ENCODE results near the gene GALNTL6.

The GALNTL6 gene

DNA sequence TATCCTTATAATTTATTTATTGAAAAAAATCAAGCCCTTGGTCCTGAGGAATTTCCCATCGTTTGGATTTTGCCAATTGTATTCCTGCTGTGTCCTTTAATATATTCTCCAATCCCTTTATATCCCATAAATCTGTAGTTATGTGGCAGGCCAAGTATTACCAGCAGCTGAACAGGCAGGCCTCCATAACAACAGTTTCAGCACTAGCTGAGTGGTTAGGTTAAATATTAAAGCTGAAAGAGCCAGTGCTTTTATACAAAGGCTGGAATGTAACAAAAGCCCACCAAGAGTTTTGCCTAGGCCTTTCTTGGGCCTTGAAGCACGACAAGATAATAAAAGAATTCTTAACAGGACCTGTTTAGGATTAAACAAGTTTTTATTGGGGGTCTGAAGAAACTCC lies 988.8 kb downstream of the GALNTL6 start:
- no peak for DNase-seq (ENCODE audit: low read depth in 2 of 2)

DNA sequence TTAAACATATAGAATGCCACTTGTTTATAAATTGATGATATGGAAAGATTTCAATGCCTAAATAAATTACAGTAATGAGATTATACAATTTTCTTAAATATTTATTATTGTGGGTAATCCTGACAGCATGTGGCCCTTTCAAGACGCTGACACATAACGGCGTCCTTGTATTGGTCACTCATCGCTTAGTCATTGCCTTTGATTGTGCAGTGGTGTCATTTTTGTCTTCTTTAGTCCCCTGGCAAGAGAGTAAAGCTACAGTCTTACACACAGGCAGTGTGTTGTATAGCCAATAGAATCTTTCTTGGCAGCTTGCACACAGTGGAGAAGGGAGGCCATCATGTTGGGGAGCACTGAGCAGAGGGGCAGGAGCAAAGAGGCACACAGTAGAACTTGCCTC lies 993.6 kb downstream of the GALNTL6 start:
- DNase-seq (ENCODE audit: low read depth in 2 of 2), result no peak

DNA sequence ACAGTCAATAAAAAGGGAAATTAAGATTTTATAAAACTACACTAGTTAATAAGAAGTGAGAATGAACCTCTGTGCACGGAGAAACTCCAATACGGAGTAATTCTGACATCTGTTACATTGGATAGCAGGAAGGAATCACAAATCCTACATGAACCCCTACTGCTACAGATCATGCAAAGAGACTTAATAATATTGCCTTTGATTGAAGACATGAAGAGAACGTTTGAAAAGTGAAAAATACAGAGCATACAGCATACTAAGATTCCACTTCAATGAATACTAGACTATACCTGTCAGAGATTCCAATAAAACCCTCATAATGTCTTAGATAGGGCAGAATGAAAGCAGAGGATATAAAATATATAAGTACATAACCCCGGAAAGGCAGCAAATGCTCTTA lies 995.0 kb downstream of the GALNTL6 start:
- DNase-seq (ENCODE audit: low read depth in 2 of 2), result no peak

DNA sequence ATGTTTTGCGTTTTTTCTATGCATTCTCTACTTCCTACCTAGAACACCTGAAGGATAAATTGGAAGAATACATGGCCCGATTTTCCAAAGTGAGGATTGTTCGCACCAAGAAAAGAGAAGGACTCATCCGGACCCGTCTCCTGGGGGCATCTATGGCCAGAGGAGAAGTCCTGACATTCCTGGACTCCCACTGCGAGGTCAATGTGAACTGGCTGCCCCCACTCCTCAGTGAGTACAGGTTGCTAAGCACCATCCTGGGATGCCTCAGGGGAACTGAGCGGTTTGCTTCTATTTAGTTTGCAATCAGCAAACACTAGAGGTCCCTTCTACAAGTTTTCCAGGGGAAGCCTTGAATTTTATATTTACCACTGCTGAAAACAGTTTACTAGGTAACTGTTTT lies 996.1 kb downstream of the GALNTL6 start:
- no peak for DNase-seq (ENCODE audit: low read depth in 2 of 2)

DNA sequence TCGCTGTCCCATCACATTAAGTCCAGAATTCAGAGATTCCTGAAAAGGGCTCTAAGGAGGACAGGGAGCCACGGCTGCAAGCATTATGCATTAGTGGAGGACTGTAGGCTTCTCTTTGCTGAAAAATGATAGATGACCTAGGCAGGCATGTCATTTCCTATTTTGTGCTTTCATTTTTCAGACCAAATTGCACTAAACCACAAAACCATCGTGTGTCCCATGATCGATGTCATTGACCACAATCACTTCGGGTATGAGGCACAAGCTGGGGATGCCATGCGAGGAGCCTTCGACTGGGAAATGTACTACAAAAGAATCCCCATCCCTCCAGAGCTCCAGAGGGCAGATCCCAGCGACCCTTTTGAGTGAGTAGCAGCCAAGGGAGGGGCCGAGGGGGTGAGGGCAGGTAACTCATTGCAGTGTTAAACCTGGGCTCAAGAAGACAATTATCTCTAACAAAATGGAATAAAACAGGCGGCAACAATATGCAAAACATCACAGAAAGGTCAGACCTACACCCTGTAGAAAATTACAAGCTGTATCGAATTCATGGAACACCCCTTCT lies 1000.2 kb downstream of the GALNTL6 start:
- DNase-seq (ENCODE audit: low read depth in 2 of 2), result no peak

DNA sequence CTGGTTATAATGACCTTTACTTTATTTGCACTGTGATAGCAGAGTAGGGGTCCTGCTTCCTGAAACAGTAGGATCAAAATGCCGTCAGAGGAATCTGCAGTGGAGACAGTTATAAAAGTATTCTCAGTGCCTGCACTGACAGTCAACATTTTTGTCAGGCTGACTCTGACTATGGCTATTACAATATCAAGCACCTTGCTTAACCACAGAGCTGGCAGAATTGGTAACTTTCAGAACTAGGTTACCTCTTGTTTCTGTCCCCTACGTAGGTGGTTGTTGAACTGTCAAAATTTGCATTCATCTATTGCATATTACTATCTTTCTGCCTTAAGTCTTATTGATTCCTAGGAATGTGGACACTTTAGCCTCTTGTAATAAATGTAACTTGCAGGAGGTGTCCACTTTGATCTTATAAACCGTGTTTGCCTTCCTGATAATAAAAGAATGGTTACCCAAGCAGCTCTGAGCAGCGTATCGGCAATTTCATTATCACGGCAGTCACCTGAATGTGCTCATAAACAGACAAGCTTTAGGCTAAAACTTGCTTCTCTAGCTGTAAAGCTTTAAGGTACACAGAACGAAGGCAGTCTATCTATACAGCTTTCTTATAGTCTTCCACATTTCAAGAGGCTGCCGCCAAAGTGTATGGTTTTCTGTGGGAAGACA lies 1002.4 kb downstream of the GALNTL6 start:
- no peak for DNase-seq (ENCODE audit: low read depth in 2 of 2)

DNA sequence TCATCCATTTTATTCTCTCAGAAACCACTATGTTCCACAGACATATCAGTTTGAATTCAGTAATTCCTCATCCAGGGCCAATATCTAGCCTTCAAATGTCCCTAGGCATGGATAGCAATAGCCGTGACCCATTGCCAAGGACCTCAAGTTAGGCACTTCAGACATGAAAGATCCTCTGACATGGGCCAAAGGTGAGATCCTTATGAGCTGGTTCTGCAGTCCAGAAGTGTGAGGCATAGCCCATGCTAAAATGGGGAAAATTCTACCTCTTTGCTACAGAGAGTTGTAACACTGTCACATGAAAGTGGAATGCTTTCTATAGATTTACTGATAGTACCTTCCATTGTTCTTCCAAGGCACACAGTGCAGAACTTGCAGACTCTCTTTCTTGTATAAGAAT lies 1005.7 kb downstream of the GALNTL6 start:
- DNase-seq (ENCODE audit: low read depth in 2 of 2), result no peak

DNA sequence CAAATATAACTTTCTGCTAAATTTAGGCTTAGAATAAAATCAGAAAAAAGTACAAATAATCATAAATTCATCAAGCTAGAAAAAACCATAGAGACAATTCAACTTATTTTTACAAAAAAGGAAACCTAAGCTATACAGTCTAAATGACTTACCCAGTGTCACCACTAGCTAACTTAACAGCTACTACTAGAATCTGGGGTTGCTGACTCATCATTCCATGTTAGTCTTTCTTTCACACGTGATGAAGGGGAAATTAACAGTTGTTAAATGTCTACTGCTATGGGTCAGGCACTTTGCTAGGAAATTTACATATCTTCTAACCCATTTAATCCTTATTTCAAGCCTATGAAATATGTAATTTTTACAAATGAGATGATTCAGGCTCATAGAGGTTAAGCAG lies 1006.1 kb downstream of the GALNTL6 start:
- DNase-seq (ENCODE audit: low read depth in 2 of 2), result no peak

DNA sequence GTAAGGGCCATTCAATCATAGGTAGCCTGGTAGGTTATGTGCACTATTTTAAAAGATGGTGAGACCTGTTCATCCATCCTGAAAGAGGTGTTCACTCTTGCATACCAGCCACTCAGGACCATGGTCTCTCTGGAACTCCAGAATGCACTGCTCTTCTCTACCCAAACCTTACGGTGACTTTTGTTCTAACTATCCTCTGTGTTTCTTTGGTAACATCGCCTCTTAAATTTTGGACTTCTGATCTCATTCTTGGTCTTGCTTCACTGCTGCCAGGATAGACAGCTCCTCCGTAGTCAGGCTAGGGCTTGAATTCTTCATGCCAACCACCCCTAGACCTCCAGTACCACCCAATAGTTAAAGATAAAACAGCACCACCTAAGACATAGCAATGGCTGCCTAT lies 1009.1 kb downstream of the GALNTL6 start:
- DNase-seq (ENCODE audit: low read depth in 2 of 2), result no peak

DNA sequence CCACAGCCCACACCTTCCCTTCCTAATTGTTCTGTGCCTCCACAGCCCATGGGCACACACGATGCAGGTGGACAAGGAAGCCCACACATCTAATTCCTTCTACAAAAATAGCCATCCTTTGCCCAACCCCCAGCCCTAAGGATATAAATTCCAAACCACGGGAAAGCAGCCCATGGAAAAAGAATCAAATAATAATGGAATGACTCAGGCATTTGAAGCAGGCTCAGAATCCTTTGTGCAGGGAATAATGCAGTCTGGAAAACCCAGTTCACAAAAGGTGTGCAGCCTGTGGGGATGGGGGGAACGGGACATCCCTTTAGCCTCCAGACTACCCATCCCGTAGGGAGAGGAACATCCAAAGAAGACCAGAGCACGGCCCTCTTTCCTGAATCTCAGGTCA lies 1013.1 kb downstream of the GALNTL6 start:
- no peak for DNase-seq (ENCODE audit: low read depth in 2 of 2)

DNA sequence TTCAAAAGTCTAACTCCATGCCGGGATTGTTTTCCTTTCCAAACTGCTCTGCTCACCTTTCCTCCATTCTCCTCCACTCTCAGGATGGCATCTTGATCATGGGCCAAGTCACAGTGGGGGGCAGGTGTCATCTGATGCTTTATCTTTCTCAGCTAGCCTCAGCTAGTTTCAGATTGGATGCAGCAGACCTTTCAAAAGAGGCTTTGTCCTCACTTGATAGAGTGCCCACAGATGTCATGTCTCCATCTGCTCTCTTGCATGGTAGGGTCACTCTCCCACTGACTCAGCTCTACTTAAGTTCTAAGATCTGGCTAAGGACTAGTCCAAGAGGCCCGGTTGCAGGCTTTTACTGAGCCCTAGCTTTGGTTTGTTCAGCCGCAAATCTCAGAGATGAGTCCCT lies 1013.7 kb downstream of the GALNTL6 start:
- no peak for DNase-seq (ENCODE audit: low read depth in 2 of 2)

DNA sequence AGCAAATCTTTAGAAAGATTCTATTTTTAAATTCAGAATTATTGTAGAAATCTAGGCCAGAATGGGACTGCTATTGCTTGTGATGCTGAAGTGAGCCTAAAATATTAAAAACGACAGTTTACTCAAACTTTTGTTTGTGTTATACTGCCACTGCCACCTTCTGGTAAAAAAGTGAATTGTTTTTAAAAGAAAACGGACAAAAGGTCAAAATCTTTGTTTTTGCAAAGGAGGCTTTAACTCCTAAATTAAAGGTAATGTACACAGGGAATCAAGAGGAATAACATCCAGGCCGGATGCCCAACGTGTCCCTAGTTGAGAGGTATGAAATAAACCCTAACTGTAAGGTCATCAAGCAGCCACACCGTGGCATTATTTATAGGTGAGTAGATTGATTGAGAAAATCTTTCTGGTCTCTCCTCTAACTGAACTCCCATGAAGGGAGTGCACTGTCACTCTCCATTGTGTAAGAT lies 1017.1 kb downstream of the GALNTL6 start:
- no peak for DNase-seq (ENCODE audit: low read depth in 2 of 2)

DNA sequence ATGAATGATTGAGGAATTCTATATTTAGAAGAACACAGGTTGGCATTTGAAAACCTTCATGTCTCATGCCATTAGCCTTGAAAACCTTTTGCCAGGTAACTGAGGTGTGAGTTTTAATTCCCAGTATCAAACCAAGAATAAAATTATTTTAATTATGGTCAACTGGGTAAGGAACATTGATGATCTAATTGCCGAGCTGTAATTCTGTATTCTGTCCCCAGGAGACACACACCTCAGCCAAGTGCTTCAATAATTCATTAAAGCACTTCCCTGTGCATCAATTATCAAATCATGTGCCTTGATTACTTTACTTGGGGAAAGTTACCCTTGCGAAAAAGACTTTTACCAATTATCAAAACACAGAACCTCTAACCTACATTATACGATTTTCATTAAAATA lies 1023.5 kb downstream of the GALNTL6 start:
- no peak for DNase-seq (ENCODE audit: low read depth in 2 of 2)

DNA sequence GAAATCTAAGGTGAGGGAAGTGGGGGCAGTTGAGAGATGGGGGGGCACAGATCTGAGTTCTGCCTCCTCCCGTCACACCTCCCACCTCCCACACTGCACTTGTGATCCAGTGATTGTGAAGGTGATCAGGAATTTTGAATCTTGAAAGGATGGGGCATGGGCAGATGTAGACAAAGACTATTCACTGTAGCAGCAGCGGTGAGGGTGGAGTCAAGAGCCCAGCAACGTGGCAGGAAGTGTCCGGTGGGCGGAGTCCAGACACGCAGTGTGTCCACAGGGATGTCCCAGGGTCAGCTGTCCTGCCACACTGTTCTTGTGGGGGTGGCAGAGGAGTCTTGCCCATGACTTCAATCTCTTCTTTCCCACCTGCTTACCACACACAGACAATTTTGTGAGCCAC lies 1024.9 kb downstream of the GALNTL6 start:
- no peak for DNase-seq (ENCODE audit: low read depth in 2 of 2)

DNA sequence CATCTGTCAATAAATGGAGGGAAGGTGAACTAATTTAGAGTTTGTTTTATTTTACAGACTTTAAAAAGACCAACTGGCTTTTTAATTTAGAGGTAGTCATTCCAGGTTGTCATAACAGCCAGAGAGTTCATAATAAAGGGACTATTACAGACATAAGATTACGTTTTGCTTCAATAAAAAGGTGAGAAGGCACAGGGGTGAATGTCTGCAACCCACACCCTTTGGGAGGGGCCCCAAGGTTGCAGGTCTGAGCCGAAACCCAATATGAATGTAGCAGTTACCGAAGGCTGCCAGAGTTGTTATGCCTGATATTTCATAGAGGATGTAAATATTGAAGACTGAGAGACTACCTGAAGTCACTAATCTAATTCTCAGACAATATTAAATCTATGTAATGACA lies 1025.7 kb downstream of the GALNTL6 start:
- DNase-seq (ENCODE audit: low read depth in 2 of 2), result no peak

DNA sequence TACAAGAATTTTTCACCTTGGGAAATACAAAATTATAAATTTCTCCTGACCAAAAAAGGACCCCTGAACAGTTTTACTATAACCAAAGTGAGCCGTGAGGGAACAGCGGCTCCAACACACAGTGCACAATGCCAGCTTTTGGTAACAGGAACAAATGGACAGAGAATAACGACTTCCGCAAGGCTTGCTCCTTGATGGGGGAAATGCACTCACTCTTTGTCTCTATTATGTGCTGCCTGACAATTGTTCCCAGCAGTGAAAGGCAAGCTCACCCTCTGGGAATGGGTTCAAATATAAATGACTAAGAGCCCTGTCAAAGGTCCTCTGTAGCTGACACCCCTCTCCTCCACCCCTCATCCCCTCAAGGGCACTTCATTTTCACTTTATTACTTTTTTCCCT lies 1029.6 kb downstream of the GALNTL6 start:
- no peak for DNase-seq (ENCODE audit: low read depth in 2 of 2)

DNA sequence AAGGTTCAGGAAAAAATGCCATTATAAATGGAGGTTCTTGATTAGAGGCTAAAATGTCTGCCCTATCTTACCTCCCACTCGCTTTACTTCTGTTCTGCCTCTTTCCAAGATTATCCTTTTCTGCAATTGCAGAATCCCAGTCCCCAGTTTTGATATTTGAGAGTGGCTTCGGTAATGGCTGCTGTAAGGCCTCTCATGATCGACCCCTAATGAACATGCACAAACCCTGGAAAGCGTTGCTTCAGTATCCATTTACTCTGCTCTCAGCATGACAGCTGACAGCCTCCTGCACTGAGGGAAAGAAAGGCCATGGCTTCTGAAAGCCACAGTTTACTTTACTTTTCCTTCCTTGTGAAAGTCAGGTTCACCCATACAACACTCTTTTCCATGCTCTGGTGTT lies 1030.0 kb downstream of the GALNTL6 start:
- DNase-seq (ENCODE audit: low read depth in 2 of 2), result no peak

DNA sequence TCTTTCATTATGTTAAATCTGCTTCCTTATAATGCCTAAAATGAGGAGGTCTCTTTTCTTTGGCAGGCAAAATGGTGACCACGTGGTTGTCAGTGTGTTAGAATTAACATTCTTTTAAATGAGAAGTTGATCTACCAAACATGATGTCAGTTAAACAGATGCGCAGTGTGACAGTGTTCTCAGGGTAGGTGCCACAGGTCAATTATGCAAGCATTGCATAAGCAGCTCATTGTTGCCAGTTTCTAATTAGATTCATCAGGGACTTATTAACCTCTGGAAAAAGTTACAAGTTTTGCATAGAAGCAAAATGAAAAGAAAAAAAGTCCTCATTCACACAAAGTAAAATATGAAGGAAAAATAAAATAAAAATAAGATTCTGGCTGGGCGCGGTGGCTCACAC lies 1031.4 kb downstream of the GALNTL6 start:
- no peak for DNase-seq (ENCODE audit: low read depth in 2 of 2)

DNA sequence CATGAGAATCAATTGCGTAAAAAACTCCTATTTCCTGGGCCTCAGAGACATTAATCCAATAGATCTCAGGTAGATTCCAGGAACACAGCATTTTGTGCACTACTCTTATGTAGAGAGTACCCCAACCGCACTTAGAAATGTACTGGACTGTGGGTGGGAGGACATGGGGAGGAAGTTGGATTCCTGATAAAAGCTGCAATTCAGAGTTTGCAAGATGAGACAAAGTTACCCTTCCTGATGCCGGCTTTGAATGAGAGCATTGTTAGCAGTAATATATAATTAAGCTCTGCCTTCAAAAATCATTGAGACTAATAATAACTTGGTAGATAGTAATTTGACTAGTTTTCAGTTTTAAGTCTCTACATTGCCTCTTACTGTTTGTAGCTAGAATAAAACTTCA lies 1032.1 kb downstream of the GALNTL6 start:
- DNase-seq (ENCODE audit: low read depth in 2 of 2), result no peak

DNA sequence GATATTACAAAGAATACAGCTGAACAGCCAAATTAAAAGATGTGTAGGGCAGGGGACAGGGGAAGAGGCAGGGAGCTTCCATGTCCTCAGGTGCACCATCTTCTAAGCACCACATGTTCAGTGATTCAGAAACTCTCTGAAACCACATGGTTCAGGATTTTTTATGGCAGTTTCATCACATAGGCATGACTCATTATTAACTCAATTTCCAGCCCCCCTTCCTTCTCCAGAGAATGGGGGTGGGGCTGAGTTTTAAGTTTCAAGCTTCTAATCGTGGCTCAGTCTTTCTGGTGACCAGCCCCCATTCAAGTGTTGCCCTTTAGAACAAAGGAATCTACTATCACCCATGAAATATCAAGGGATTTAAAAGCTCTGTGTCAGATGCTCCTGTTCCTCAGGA lies 1037.6 kb downstream of the GALNTL6 start:
- DNase-seq (ENCODE audit: low read depth in 2 of 2), result peak; percentile 94

DNA sequence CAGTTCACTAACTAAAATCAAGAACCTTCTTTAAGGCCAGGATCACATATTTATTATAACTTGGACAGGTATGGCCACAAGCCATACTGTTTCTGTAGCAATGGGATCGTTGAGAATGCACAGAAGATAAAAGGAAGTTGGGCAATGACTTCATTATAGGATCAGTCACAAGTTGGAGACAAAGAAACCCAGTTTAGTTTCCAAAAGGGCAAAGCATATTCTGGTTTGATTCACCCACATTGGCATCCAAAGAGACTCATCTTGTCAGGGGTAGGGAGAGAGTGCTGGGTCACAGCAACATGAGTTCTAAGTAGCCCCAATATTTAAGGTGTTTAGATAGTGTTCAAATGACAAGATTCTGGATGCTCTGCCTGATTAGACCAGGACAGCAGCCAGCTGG lies 1038.3 kb downstream of the GALNTL6 start:
- DNase-seq (ENCODE audit: low read depth in 2 of 2), result no peak

DNA sequence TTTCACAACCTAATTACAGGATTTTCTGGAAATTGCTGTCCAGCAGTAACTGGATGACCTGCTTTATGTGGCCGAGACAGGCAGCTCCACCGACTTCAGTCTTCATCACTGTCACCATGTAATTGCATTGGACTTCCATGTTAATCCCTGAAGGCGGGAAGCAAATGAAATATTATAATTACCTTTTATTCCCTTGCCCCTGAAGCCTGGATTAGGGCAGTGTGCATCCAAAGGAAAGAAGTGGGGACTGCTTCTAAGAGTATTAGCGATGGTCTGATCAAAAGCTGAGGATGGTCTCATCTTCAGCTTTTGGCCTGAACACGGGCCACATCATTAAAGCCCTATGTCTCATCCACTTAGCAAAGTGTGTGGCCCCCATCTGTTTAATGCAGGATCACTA lies 1043.8 kb downstream of the GALNTL6 start:
- no peak for DNase-seq (ENCODE audit: low read depth in 2 of 2)

DNA sequence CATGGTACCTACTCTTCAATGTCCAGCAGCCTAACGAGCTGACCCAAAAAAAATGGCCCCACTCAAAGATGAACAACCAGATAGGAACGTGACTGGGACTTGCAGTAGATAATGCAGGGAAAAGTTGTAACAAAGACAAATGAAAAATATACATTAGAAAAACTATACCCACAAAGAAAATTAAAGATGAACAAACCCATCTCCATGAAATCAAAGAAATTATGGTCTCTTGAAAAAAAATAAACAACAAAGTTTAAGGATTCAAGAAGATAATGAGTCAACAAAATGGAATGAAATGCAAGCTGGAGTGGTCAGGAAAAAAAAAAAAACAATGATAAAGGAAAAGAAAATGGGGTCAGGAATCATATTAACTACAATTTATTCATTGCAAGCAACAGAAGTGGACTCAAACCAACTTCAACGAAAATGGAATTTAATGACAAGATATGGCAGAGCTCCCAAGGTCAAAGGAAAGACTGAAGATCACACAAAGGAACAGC lies 1045.6 kb downstream of the GALNTL6 start:
- DNase-seq (ENCODE audit: low read depth in 2 of 2), result no peak

DNA sequence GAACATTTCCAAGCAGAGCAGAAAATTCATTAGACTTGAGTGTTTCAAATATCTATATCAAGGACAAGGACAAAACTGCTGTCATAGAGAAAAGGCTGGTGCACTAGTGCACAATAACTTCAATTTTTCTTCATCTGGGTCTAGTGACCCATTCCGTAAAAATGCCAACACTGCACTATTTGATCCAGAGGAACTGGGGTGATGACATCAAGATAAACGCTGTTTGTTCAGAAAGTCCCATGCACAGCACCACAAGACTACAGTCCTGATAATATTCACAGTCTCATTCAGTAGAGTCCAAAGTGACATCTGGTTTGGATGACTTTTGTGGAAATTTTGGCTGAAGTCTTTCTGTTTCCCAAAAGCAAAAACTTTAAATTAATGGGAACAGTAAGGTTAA lies 1051.9 kb downstream of the GALNTL6 start:
- DNase-seq (ENCODE audit: low read depth in 2 of 2), result no peak

All from fibroblast of skin of left quadriceps (primary cell).